ENCODE data around the gene FAM13B. TPM values are rescaled to one million over a fixed set of nuclear protein-coding genes. Genes with fewer than 3 reads are reported as not detected.
A peak's percentile ranks its signal among the peaks of the same experiment; 100 is the strongest.
"Not testable (repeated sequence)": the region's sequence is repeated elsewhere in the genome, so short reads cannot be mapped to it uniquely, and the experiment has no call there.

Gene FAM13B
- total RNA-seq (17.4 TPM), polyA plus RNA-seq (16.9 TPM)
- long read RNA-seq, donor 1: 0 reads
- long read RNA-seq, donor 2: 0 reads
- long read RNA-seq, donor 3: 0 reads
- long read RNA-seq, donor 4, partial matches to known transcripts: 0 of 2 reads
- long read RNA-seq, donor 4, other reads (novel, unspliced or antisense): 0 of 2 reads
- long read RNA-seq, donor 5, full-length matches to known transcripts: 1 of 1 reads
- long read RNA-seq, donor 5, partial matches to known transcripts: 0 of 1 reads
- long read RNA-seq, donor 5, other reads (novel, unspliced or antisense): 0 of 1 reads
- long read RNA-seq, donor 6: 0 reads
- long read RNA-seq, donor 7, partial matches to known transcripts: 0 of 1 reads
- long read RNA-seq, donor 7, other reads (novel, unspliced or antisense): 0 of 1 reads
- long read RNA-seq, donor 8: 0 reads
- long read RNA-seq, donor 9, partial matches to known transcripts: 0 of 1 reads
- long read RNA-seq, donor 9, other reads (novel, unspliced or antisense): 0 of 1 reads
- long read RNA-seq, donor 10, full-length matches to known transcripts: 1 of 1 reads
- long read RNA-seq, donor 10, partial matches to known transcripts: 0 of 1 reads
- long read RNA-seq, donor 10, other reads (novel, unspliced or antisense): 0 of 1 reads

DNA sequence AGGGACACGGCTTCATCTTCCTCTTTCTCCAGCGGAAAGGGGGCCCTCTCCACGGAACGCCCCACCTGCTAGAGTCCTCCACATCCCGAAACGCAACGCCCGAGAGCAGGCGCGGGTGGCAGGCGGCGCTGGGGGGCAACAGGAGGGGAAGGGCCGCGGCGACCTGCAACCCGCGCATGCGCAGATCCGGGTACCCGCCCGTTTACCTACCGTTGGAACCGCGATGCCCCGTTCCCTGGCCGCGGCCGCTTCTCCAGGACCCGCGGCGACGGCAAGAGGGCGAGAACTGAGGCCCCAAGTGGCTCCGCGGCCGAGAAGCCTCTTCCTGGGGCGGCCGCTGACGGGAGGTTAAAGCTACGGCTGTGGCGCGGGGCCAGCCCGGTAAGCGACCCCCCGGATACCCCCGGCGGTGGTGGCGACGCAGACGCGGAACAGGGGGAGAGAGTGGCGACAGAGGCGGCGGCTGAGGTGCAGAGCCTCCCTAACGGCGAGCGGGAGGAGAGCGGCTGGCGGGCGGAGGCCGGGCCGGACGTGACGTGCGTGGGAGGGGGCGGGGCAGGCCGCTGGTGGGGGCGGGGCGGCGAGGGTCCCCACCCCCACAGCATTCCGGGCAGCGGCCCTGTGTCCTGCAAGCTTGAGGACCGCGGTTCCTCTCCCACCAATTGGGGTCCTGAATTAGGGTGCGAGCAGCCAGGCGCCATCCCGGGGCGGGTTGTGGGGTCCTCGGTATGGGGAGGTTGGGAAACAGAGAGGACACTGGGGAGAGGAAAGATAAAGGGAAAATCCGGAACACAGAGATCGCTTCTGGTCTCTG lies at the start of gene FAM13B:
Gene FAM13B, minus strand, starts transcription at position 508 of the 814 bp plus-strand sequence. CDS start 13,968 bp downstream, outside the sequence.
- H3K4me1 ChIP-seq (ENCODE audit: control insufficient read depth in 2 of 2, insufficient read depth in 2 of 2, low read length in 2 of 2): peaks cover 24 to 27% of the 10 kb centered on the region in 2 donors
- H3K27me3 ChIP-seq (ENCODE audit: control insufficient read depth in 2 of 2, insufficient read depth in 1 of 2, low read length in 1 of 2): no peaks in the 10 kb centered on the region

DNA sequence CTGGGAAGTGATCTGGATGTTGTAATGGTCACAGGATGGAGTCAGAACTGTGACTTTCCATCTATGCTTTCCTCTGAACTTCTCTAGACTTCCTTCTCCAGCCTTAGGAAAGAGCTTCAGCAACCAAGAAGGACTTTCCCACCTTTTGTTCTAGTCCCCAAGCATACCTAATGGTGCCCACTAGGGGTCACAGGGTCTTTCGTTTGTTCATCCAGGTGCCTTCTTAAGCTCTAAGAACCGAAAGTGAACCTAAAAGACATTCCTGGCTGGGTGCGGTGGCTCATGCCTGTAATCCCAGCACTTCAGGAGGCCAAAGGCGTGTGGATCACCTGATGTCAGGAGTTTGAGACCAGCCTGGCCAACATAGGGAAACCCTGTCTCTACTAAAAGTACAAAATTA lies 49.2 kb upstream of the FAM13B start:
- H3K9me3 ChIP-seq (ENCODE audit: control insufficient read depth in 2 of 2, insufficient read depth in 1 of 2, low read length in 1 of 2): no peaks in the 10 kb centered on the region
- H3K27ac ChIP-seq (ENCODE audit: low read depth in 1 of 2, low read length in 1 of 2): no peak overlapping the region
- 95% methylated on average over 4 of the region's 4 CpGs for WGBS
- H3K36me3 ChIP-seq (ENCODE audit: control insufficient read depth in 2 of 2, insufficient read depth in 2 of 2, low read length in 1 of 2): no peaks in the 10 kb centered on the region
- H3K4me3 ChIP-seq (ENCODE audit: low read length in 2 of 2): no peak overlapping the region
- peak in 1 of 9 donors; percentile 25 for DNase-seq (ENCODE audit: low read depth in 6 of 9, low spot score in 9 of 9)
- H3K27me3 ChIP-seq (ENCODE audit: control insufficient read depth in 2 of 2, insufficient read depth in 1 of 2, low read length in 1 of 2): no peaks in the 10 kb centered on the region
- peaks cover 5 to 15% of the 10 kb centered on the region in 2 donors for H3K4me1 ChIP-seq (ENCODE audit: control insufficient read depth in 2 of 2, insufficient read depth in 2 of 2, low read length in 2 of 2)

More for the DNA sequence above, at the start of gene FAM13B:
- peak within 1 kb of the TSS; percentile 66 to 67 for H3K4me3 ChIP-seq (ENCODE audit: low read length in 2 of 2)
- peaks cover 0 to 2% of the 10 kb centered on the region in 2 donors for H3K9me3 ChIP-seq (ENCODE audit: control insufficient read depth in 2 of 2, insufficient read depth in 1 of 2, low read length in 1 of 2)
- under 1% methylated on average over 81 of the region's 81 CpGs for WGBS
- H3K27ac ChIP-seq (ENCODE audit: low read depth in 1 of 2, low read length in 1 of 2): peak within 1 kb of the TSS; percentile 97
- H3K36me3 ChIP-seq (ENCODE audit: control insufficient read depth in 2 of 2, insufficient read depth in 2 of 2, low read length in 1 of 2): peaks cover 0 to 3% of the 10 kb centered on the region in 2 donors
- DNase-seq (ENCODE audit: low read depth in 6 of 9, low spot score in 9 of 9): peak in 8 of 9 donors; percentile 27 to 85 (median 71)

GRCh38 chr5:138078006-138078643 lies 45.2 kb upstream of the FAM13B start:
- Histone ChIP-seq H3K4me3 (ENCODE audit: low read length in 2 of 2) (no peak overlapping the region), H3K27ac (ENCODE audit: low read depth in 1 of 2, low read length in 1 of 2) (no peak overlapping the region), H3K4me1 (ENCODE audit: control insufficient read depth in 2 of 2, insufficient read depth in 2 of 2, low read length in 2 of 2) (peaks cover 5 to 15% of the 10 kb centered on the region in 2 donors), H3K27me3 (ENCODE audit: control insufficient read depth in 2 of 2, insufficient read depth in 1 of 2, low read length in 1 of 2) (no peaks in the 10 kb centered on the region), H3K9me3 (ENCODE audit: control insufficient read depth in 2 of 2, insufficient read depth in 1 of 2, low read length in 1 of 2) (no peaks in the 10 kb centered on the region), H3K36me3 (ENCODE audit: control insufficient read depth in 2 of 2, insufficient read depth in 2 of 2, low read length in 1 of 2) (no peaks in the 10 kb centered on the region)
- DNase-seq (ENCODE audit: low read depth in 6 of 9, low spot score in 9 of 9): no peak
- WGBS: 91% methylated on average over 1 of the region's 1 CpG

- no peak overlapping the region for H3K27ac ChIP-seq (ENCODE audit: low read depth in 1 of 2, low read length in 1 of 2)
- peak in 5 of 9 donors; percentile 26 to 64 (median 44) for DNase-seq (ENCODE audit: low read depth in 6 of 9, low spot score in 9 of 9)
- no peaks in the 10 kb centered on the region for H3K36me3 ChIP-seq (ENCODE audit: control insufficient read depth in 2 of 2, insufficient read depth in 2 of 2, low read length in 1 of 2)
- H3K27me3 ChIP-seq (ENCODE audit: control insufficient read depth in 2 of 2, insufficient read depth in 1 of 2, low read length in 1 of 2): no peaks in the 10 kb centered on the region
- WGBS: 43% methylated on average over 5 of the region's 5 CpGs
- H3K9me3 ChIP-seq (ENCODE audit: control insufficient read depth in 2 of 2, insufficient read depth in 1 of 2, low read length in 1 of 2): no peaks in the 10 kb centered on the region
- H3K4me1 ChIP-seq (ENCODE audit: control insufficient read depth in 2 of 2, insufficient read depth in 2 of 2, low read length in 2 of 2): peaks cover 5 to 15% of the 10 kb centered on the region in 2 donors
- no peak overlapping the region for H3K4me3 ChIP-seq (ENCODE audit: low read length in 2 of 2)
These were observed 44.3 kb upstream of the FAM13B start for GRCh38 chr5:138077064-138077696.

DNA sequence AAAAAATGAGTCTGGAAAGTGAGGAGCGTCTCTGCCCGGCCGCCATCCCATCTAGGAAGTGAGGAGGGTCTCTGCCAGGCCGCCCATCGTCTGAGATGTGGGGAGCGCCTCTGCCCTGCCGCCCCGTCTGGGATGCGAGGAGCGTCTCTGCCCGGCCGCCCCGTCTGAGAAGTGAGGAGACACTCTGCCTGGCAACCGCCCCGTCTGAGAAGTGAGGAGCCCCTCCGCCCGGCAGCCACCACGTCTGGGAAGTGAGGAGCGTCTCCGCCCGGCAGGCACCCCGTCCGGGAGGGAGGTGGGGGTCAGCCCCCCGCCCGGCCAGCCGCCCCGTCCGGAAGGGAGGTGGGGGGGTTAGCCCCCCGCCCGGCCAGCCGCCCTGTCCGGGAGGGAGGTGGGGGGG lies 37.1 kb upstream of the FAM13B start:
- H3K27ac ChIP-seq (ENCODE audit: low read depth in 1 of 2, low read length in 1 of 2); H3K4me3 ChIP-seq (ENCODE audit: low read length in 2 of 2); H3K36me3 ChIP-seq (ENCODE audit: control insufficient read depth in 2 of 2, insufficient read depth in 2 of 2, low read length in 1 of 2); H3K4me1 ChIP-seq (ENCODE audit: control insufficient read depth in 2 of 2, insufficient read depth in 2 of 2, low read length in 2 of 2); H3K9me3 ChIP-seq (ENCODE audit: control insufficient read depth in 2 of 2, insufficient read depth in 1 of 2, low read length in 1 of 2); H3K27me3 ChIP-seq (ENCODE audit: control insufficient read depth in 2 of 2, insufficient read depth in 1 of 2, low read length in 1 of 2); DNase-seq (ENCODE audit: low read depth in 6 of 9, low spot score in 9 of 9): not testable (repeated sequence)
- 94% methylated on average over 32 of the region's 32 CpGs for WGBS

- Histone ChIP-seq H3K36me3 (ENCODE audit: control insufficient read depth in 2 of 2, insufficient read depth in 2 of 2, low read length in 1 of 2) (no peaks in the 10 kb centered on the region), H3K27me3 (ENCODE audit: control insufficient read depth in 2 of 2, insufficient read depth in 1 of 2, low read length in 1 of 2) (no peaks in the 10 kb centered on the region), H3K27ac (ENCODE audit: low read depth in 1 of 2, low read length in 1 of 2) (no peak overlapping the region), H3K4me1 (ENCODE audit: control insufficient read depth in 2 of 2, insufficient read depth in 2 of 2, low read length in 2 of 2) (no peaks in the 10 kb centered on the region), H3K9me3 (ENCODE audit: control insufficient read depth in 2 of 2, insufficient read depth in 1 of 2, low read length in 1 of 2) (no peaks in the 10 kb centered on the region), H3K4me3 (ENCODE audit: low read length in 2 of 2) (no peak overlapping the region)
- 23% methylated on average over 6 of the region's 6 CpGs for WGBS
- DNase-seq (ENCODE audit: low read depth in 6 of 9, low spot score in 9 of 9): peak in 6 of 9 donors; percentile 21 to 72 (median 44)
These were observed 36.1 kb upstream of the FAM13B start for GRCh38 chr5:138068742-138069600.

- Histone ChIP-seq H3K36me3 (ENCODE audit: control insufficient read depth in 2 of 2, insufficient read depth in 2 of 2, low read length in 1 of 2) (no peaks in the 10 kb centered on the region), H3K4me3 (ENCODE audit: low read length in 2 of 2) (no peak overlapping the region), H3K27ac (ENCODE audit: low read depth in 1 of 2, low read length in 1 of 2) (no peak overlapping the region), H3K4me1 (ENCODE audit: control insufficient read depth in 2 of 2, insufficient read depth in 2 of 2, low read length in 2 of 2) (no peaks in the 10 kb centered on the region), H3K9me3 (ENCODE audit: control insufficient read depth in 2 of 2, insufficient read depth in 1 of 2, low read length in 1 of 2) (no peaks in the 10 kb centered on the region), H3K27me3 (ENCODE audit: control insufficient read depth in 2 of 2, insufficient read depth in 1 of 2, low read length in 1 of 2) (no peaks in the 10 kb centered on the region)
- WGBS: 95% methylated on average over 8 of the region's 8 CpGs
- DNase-seq (ENCODE audit: low read depth in 6 of 9, low spot score in 9 of 9): no peak
These were observed 35.1 kb upstream of the FAM13B start for GRCh38 chr5:138067945-138068344.

DNA sequence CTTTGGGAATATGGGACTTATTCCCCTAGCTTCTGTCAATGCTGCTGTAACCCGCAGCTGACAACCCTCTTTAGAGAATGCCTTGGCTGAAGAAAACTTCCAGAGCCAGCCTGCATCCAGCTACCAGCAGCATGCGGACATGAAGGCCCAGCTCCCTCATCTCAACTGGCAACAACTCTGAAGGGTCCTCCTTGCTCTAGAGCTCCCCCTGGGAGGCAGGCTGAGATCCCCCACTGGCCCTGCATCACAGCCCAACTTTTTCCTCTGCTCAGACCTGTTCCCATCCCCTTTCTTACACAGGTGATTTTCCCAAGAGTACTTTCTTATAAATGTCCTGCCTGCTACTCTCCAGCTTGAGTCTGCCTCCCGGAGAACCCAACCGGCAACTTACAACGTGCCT lies 32.2 kb upstream of the FAM13B start:
- Histone ChIP-seq H3K27me3 (ENCODE audit: control insufficient read depth in 2 of 2, insufficient read depth in 1 of 2, low read length in 1 of 2) (no peaks in the 10 kb centered on the region), H3K4me3 (ENCODE audit: low read length in 2 of 2) (no peak overlapping the region), H3K9me3 (ENCODE audit: control insufficient read depth in 2 of 2, insufficient read depth in 1 of 2, low read length in 1 of 2) (no peaks in the 10 kb centered on the region), H3K27ac (ENCODE audit: low read depth in 1 of 2, low read length in 1 of 2) (no peak overlapping the region), H3K4me1 (ENCODE audit: control insufficient read depth in 2 of 2, insufficient read depth in 2 of 2, low read length in 2 of 2) (no peaks in the 10 kb centered on the region), H3K36me3 (ENCODE audit: control insufficient read depth in 2 of 2, insufficient read depth in 2 of 2, low read length in 1 of 2) (no peaks in the 10 kb centered on the region)
- DNase-seq (ENCODE audit: low read depth in 6 of 9, low spot score in 9 of 9): no peak
- WGBS: 94% methylated on average over 5 of the region's 5 CpGs

All from thymus (tissue), 14 donors.